DOHH2 (cell line): ENCODE measurements around the gene PTEN.
"Not testable (repeated sequence)": the region's sequence is repeated elsewhere in the genome, so short reads cannot be mapped to it uniquely, and the experiment has no call there.

Experiments used
- H3F3A ChIP-seq: fragments of 200-600 bp; sonication (generic), shearing (Covaris generic); 2 replicates; pipeline ENCODE4 v1.6.0; 2016; ENCODE audit warnings: antibody characterized with exemption, mild to moderate bottlenecking; ENCODE audit not compliant: control insufficient read depth, insufficient read depth
- H3K27ac ChIP-seq: fragments of 200-600 bp; sonication (generic); 2 replicates; pipeline ENCODE4 v1.5.1; 2014; ENCODE audit warnings: low read depth, mild to moderate bottlenecking, low read length, moderate library complexity
- H3K27me3 ChIP-seq: fragments of 200-600 bp; sonication (generic); 2 replicates; pipeline ENCODE4 v1.6.1; 2014; ENCODE audit warnings: mild to moderate bottlenecking, low read length, mixed read lengths; ENCODE audit not compliant: control insufficient read depth
- H3K36me3 ChIP-seq: fragments of 200-600 bp; sonication (generic); 2 replicates; pipeline ENCODE4 v1.6.1; 2014; ENCODE audit warnings: mild to moderate bottlenecking, low read length, moderate library complexity, mixed read lengths; ENCODE audit not compliant: control insufficient read depth
- H3K4me1 ChIP-seq: fragments of 200-600 bp; sonication (generic); 2 replicates; pipeline ENCODE4 v1.6.1; 2014; ENCODE audit warnings: mild to moderate bottlenecking, low read length, mixed read lengths; ENCODE audit not compliant: control insufficient read depth
- H3K4me2 ChIP-seq: fragments of 200-600 bp; sonication (generic); 2 replicates; pipeline ENCODE4 v1.6.0; 2014; ENCODE audit warnings: mild to moderate bottlenecking, low read length, moderate library complexity
- H3K4me3 ChIP-seq: fragments of 200-600 bp; sonication (generic); 2 replicates; pipeline ENCODE4 v1.5.1; 2014; ENCODE audit warnings: mild to moderate bottlenecking, low read length, mixed read lengths
- H3K79me2 ChIP-seq: fragments of 200-600 bp; sonication (generic); 2 replicates; pipeline ENCODE4 v1.6.1; 2014; ENCODE audit warnings: mild to moderate bottlenecking, low read length, mixed read lengths; ENCODE audit not compliant: control insufficient read depth
- H3K9me2 ChIP-seq: fragments of 200-600 bp; sonication (generic); replicated peaks from 2 replicates; pipeline ENCODE4 v1.6.1; 2014; ENCODE audit warnings: mild to moderate bottlenecking, low read length, mixed read lengths; ENCODE audit not compliant: control insufficient read depth
- H3K9me3 ChIP-seq: fragments of 200-600 bp; sonication (generic); 2 replicates; pipeline ENCODE4 v1.6.1; 2014; ENCODE audit warnings: antibody characterized with exemption, low read length, mixed read lengths; ENCODE audit not compliant: control insufficient read depth, insufficient read depth
- H4K20me1 ChIP-seq: fragments of 200-600 bp; sonication (generic); 2 replicates; pipeline ENCODE4 v1.6.0; 2014; ENCODE audit warnings: low read depth, mild to moderate bottlenecking, antibody characterized with exemption, low read length, moderate library complexity; ENCODE audit not compliant: control insufficient read depth, insufficient read depth
- EZH2phosphoT487 ChIP-seq: fragments of 200-600 bp; sonication (generic); IDR thresholded peaks from 2 replicates; pipeline ENCODE4 v1.6.1; 2017; ENCODE audit warnings: borderline replicate concordance, mild to moderate bottlenecking, antibody characterized with exemption, low read length, moderate library complexity, mixed read lengths
- TF ChIP-seq, protein P1 (sequence below): fragments of 200-600 bp; sonication (generic); IDR thresholded peaks from one replicate; pipeline ENCODE4 v1.5.1; 2014; ENCODE audit warnings: antibody characterized with exemption, mild to moderate bottlenecking, low read depth, low read length; ENCODE audit not compliant: poor library complexity, severe bottlenecking

PTEN gene

DNA sequence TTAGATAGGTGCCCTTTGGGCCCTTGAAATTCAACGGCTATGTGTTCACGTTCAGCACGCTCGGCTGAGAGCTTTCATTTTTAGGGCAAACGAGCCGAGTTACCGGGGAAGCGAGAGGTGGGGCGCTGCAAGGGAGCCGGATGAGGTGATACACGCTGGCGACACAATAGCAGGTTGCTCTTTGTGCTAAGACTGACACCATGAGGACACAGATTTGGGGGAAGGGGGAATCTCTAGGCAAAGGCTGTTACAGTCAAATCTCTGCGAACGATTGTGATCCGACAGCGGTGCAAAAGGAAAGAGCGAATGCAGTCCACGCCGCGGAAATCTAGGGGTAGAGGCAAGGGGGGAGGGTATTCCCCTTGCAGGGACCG lies 759 bp upstream of the PTEN start:
- Histone ChIP-seq H3K9me2 (no peaks in the 10 kb centered on the region), H3F3A (peaks cover 11% of the 10 kb centered on the region), H3K36me3 (peaks cover 42% of the 10 kb centered on the region), H3K27me3 (no peaks in the 10 kb centered on the region), H3K27ac (peak overlapping the region; percentile 89), H4K20me1 (peaks cover 31% of the 10 kb centered on the region), H3K4me3 (peak overlapping the region; percentile 91), H3K4me1 (peaks cover 23% of the 10 kb centered on the region), H3K9me3 (no peaks in the 10 kb centered on the region), H3K79me2 (peaks cover 70% of the 10 kb centered on the region), H3K4me2 (peak overlapping the region; percentile 85)
- no peak for TF ChIP-seq EZH2phosphoT487
- TF ChIP-seq, protein P1, sequence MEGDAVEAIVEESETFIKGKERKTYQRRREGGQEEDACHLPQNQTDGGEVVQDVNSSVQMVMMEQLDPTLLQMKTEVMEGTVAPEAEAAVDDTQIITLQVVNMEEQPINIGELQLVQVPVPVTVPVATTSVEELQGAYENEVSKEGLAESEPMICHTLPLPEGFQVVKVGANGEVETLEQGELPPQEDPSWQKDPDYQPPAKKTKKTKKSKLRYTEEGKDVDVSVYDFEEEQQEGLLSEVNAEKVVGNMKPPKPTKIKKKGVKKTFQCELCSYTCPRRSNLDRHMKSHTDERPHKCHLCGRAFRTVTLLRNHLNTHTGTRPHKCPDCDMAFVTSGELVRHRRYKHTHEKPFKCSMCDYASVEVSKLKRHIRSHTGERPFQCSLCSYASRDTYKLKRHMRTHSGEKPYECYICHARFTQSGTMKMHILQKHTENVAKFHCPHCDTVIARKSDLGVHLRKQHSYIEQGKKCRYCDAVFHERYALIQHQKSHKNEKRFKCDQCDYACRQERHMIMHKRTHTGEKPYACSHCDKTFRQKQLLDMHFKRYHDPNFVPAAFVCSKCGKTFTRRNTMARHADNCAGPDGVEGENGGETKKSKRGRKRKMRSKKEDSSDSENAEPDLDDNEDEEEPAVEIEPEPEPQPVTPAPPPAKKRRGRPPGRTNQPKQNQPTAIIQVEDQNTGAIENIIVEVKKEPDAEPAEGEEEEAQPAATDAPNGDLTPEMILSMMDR: peak; percentile 19

DNA sequence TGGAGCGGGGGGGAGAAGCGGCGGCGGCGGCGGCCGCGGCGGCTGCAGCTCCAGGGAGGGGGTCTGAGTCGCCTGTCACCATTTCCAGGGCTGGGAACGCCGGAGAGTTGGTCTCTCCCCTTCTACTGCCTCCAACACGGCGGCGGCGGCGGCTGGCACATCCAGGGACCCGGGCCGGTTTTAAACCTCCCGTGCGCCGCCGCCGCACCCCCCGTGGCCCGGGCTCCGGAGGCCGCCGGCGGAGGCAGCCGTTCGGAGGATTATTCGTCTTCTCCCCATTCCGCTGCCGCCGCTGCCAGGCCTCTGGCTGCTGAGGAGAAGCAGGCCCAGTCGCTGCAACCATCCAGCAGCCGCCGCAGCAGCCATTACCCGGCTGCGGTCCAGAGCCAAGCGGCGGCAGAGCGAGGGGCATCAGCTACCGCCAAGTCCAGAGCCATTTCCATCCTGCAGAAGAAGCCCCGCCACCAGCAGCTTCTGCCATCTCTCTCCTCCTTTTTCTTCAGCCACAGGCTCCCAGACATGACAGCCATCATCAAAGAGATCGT lies 598 bp downstream of the PTEN start:
- H3K9me3 ChIP-seq, H3K27me3 ChIP-seq, H3K9me2 ChIP-seq: not testable (repeated sequence)
- Histone ChIP-seq H3F3A (peaks cover 11% of the 10 kb centered on the region), H3K4me3 (peak overlapping the region; percentile 91), H3K36me3 (peaks cover 56% of the 10 kb centered on the region), H4K20me1 (peaks cover 44% of the 10 kb centered on the region), H3K27ac (peak overlapping the region; percentile 89), H3K79me2 (peaks cover 83% of the 10 kb centered on the region), H3K4me2 (peak overlapping the region; percentile 85), H3K4me1 (peaks cover 36% of the 10 kb centered on the region)

DNA sequence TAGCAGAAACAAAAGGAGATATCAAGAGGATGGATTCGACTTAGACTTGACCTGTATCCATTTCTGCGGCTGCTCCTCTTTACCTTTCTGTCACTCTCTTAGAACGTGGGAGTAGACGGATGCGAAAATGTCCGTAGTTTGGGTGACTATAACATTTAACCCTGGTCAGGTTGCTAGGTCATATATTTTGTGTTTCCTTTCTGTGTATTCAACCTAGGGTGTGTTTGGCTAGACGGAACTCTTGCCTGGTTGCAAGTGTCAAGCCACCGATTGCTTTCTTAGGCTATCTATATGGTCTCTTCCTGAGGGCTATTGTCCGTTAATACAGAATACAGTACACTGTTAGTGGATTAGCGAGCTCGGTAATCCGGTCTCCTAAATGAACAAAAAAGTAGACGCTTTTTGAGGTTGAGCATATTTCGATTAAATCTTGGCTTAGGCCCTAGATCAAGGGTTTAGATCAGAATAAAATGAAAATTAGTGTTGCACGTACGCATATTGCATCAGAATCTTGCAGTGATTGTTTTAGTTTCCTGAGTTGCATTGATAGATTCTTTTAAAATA lies 1.2 kb downstream of the PTEN start:
- Histone ChIP-seq H3K9me3 (no peaks in the 10 kb centered on the region), H3K27ac (peak overlapping the region; percentile 89), H3K4me2 (peak overlapping the region; percentile 85), H3F3A (peaks cover 11% of the 10 kb centered on the region), H3K4me3 (peak overlapping the region; percentile 91), H4K20me1 (peaks cover 45% of the 10 kb centered on the region), H3K79me2 (peaks cover 89% of the 10 kb centered on the region), H3K36me3 (peaks cover 61% of the 10 kb centered on the region), H3K27me3 (no peaks in the 10 kb centered on the region), H3K9me2 (no peaks in the 10 kb centered on the region), H3K4me1 (peaks cover 37% of the 10 kb centered on the region)
- no peak for TF ChIP-seq EZH2phosphoT487
- TF ChIP-seq, protein P1: no peak

DNA sequence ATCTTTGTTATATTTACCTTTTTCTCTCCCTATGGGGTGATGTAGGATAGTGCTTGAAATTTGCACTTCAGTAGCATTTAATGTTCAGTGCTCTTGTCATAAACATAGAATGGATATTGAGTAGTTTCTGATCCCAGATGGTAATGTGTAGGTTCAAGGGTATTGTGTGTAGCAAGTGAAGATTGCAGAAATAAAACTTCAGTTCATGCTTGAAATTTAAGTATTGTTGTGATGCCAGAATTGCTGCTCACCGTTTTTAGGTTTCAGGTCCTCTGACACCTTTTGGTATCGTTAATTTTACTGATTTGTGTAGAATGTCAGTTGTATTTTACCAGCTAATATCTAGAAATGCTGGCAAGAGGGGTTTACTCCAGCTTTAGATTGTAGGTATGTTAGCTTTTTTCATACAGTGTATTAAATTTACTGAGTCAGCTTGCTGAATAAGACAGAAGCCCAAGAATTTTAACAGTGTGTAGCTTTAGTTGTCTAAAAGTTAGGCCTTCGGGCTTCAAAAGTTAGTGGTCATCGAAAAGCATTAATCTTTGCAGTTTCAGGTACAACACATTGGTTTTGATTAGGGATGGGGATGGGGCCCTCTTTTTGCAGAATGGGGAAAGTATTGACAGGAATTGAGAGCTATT lies 1.9 kb downstream of the PTEN start:
- peak overlapping the region; percentile 89 for H3K27ac ChIP-seq
- TF ChIP-seq EZH2phosphoT487: no peak

More for the DNA sequence above, 1.9 kb downstream of the PTEN start:
- H3K36me3 ChIP-seq: peaks cover 69% of the 10 kb centered on the region
- peaks cover 10% of the 10 kb centered on the region for H3F3A ChIP-seq
- H3K4me1 ChIP-seq: peaks cover 38% of the 10 kb centered on the region
- H3K9me3 ChIP-seq: no peaks in the 10 kb centered on the region
- peak overlapping the region; percentile 91 for H3K4me3 ChIP-seq
- H3K79me2 ChIP-seq: peaks cover 97% of the 10 kb centered on the region
- H4K20me1 ChIP-seq: peaks cover 49% of the 10 kb centered on the region
- peak overlapping the region; percentile 85 for H3K4me2 ChIP-seq
- H3K9me2 ChIP-seq: no peaks in the 10 kb centered on the region
- no peaks in the 10 kb centered on the region for H3K27me3 ChIP-seq
